Neuronal stem cell (in vitro differentiated cells): Measurements from ENCODE around the gene TPSG1.

ENCODE experiments used
- DNase-seq: peaks from one replicate; pipeline ENCODE4 v3.0.0-alpha.2; 2013; ENCODE audit warnings: low spot score
- H2AFZ ChIP-seq: one replicate; pipeline ENCODE4 v1.6.1; 2013; ENCODE audit warnings: mild to moderate bottlenecking, low read length, inconsistent platforms
- H2AK5ac ChIP-seq: 2 replicates; pipeline ENCODE4 v1.6.1; 2013; ENCODE audit warnings: low read depth, mild to moderate bottlenecking, inconsistent platforms, low read length, moderate library complexity, mixed read lengths
- H2BK120ac ChIP-seq: 2 replicates; pipeline ENCODE4 v1.6.1; 2013; ENCODE audit warnings: low read depth, mild to moderate bottlenecking, inconsistent platforms, low read length, moderate library complexity, mixed read lengths
- H2BK12ac ChIP-seq: one replicate; pipeline ENCODE4 v1.6.1; 2013; ENCODE audit warnings: low read length, inconsistent platforms
- H2BK15ac ChIP-seq: 2 replicates; pipeline ENCODE4 v1.6.1; 2013; ENCODE audit warnings: mild to moderate bottlenecking, low read length, inconsistent platforms, mixed read lengths
- H2BK5ac ChIP-seq: one replicate; pipeline ENCODE4 v1.6.1; 2013; ENCODE audit warnings: inconsistent platforms, mild to moderate bottlenecking, low read length, moderate library complexity
- H3K14ac ChIP-seq: one replicate; pipeline ENCODE4 v1.6.1; 2013; ENCODE audit warnings: low read length, inconsistent platforms
- H3K18ac ChIP-seq: 2 replicates; pipeline ENCODE4 v1.6.1; 2013; ENCODE audit warnings: low read length, inconsistent platforms
- H3K23ac ChIP-seq: 2 replicates; pipeline ENCODE4 v1.6.1; 2013; ENCODE audit warnings: low read depth, mild to moderate bottlenecking, mixed read lengths, low read length, inconsistent platforms; ENCODE audit not compliant: poor library complexity
- H3K27ac ChIP-seq: replicated peaks from 3 replicates; pipeline ENCODE4 v1.5.1; 2013; ENCODE audit warnings: low read length, inconsistent platforms
- H3K27me3 ChIP-seq, 3 experiments: 2 replicates each; pipeline ENCODE4 v1.6.1; 2013; ENCODE audit warnings: low read length in 3 of 3, mild to moderate bottlenecking in 2 of 3, inconsistent platforms in 1 of 3, low read depth in 1 of 3, mixed read lengths in 1 of 3, moderate library complexity in 1 of 3; ENCODE audit not compliant: control insufficient read depth in 3 of 3, insufficient read depth in 3 of 3
- H3K36me3 ChIP-seq, 2 donors: replicated peaks in 1 of 2; 2 replicates each; pipeline ENCODE4 v1.6.1; 2013; ENCODE audit warnings: low read length in 2 of 2; ENCODE audit not compliant: control insufficient read depth in 2 of 2, insufficient read depth in 2 of 2
- H3K4ac ChIP-seq: 2 replicates; pipeline ENCODE4 v1.6.1; 2013; ENCODE audit warnings: inconsistent platforms, mild to moderate bottlenecking, low read length, moderate library complexity
- H3K4me1 ChIP-seq, 2 donors: 1 replicate in 1 of 2; 2 replicates in 1 of 2; pipeline ENCODE4 v1.6.1; 2013; ENCODE audit warnings: low read length in 2 of 2, low read depth in 1 of 2; ENCODE audit not compliant: control insufficient read depth in 2 of 2, insufficient read depth in 1 of 2
- H3K4me2 ChIP-seq: one replicate; pipeline ENCODE4 v1.6.1; 2013; ENCODE audit warnings: mild to moderate bottlenecking, low read length, inconsistent platforms; ENCODE audit not compliant: insufficient read depth, poor library complexity, severe bottlenecking
- H3K4me3 ChIP-seq, 2 donors: 2 replicates each; pipeline ENCODE4 v1.5.1; 2013; ENCODE audit warnings: low read length in 2 of 2, mild to moderate bottlenecking in 2 of 2, inconsistent platforms in 1 of 2, moderate library complexity in 1 of 2
- H3K79me1 ChIP-seq: one replicate; pipeline ENCODE4 v1.6.1; 2013; ENCODE audit warnings: low read depth, mild to moderate bottlenecking, inconsistent platforms, low read length, moderate library complexity
- H3K9ac ChIP-seq: one replicate; pipeline ENCODE4 v1.6.1; 2013; ENCODE audit warnings: mild to moderate bottlenecking, low read depth, low read length, inconsistent platforms; ENCODE audit not compliant: poor library complexity
- H3K9me3 ChIP-seq, 2 donors: replicated peaks in 1 of 2; 2 replicates each; pipeline versions ENCODE3 to v1.6.1; 2013; ENCODE audit warnings: low read length in 2 of 2, mild to moderate bottlenecking in 2 of 2, inconsistent platforms in 1 of 2, low read depth in 1 of 2, mixed read lengths in 1 of 2, moderate library complexity in 1 of 2; ENCODE audit not compliant: control insufficient read depth in 2 of 2, insufficient read depth in 1 of 2
- H4K8ac ChIP-seq: one replicate; pipeline ENCODE4 v1.6.1; 2013; ENCODE audit warnings: low read depth, mild to moderate bottlenecking, inconsistent platforms, low read length, moderate library complexity
- H4K91ac ChIP-seq: one replicate; pipeline ENCODE4 v1.6.1; 2013; ENCODE audit warnings: low read length, low read depth, mild to moderate bottlenecking, inconsistent platforms; ENCODE audit not compliant: poor library complexity
- WGBS, 2 donors: extraction: QIAGEN DNeasy Blood & Tissue Kit; methylation state at CpG; one replicate each; pipeline ENCODE4 v1.1.7; 2013; ENCODE audit warnings: missing lambda C conversion rate in 2 of 2, mixed read lengths in 1 of 2; ENCODE audit not compliant: insufficient read length in 2 of 2, insufficient replicate concordance in 1 of 2; ENCODE audit errors: extremely low coverage in 2 of 2; 5-methylcytosine and 5-hydroxymethylcytosine counted together

TPSG1 gene

DNA sequence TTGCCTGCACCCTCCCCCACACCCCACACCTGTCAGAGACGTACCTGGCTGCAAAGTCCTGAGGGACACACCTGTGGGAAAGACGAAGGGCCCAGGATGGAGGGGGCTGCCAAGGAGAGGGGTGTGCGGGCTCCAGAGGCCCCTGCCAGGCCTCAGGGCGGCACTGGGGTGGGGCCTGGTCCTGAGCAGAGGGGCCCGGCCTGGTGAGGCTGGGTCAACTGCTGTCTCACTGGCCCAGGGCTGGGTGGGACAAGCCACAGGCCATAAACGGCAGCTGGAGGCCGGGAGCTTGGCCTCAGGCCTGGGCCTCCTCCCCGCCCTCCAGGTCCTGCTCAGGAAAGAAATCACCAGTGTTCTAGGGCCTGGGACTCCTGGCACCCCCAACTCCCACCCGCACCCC lies 510 bp downstream of the TPSG1 start:
- Histone ChIP-seq H3K23ac (no peak overlapping the region), H2AFZ (no peak overlapping the region), H2AK5ac (no peak overlapping the region), H3K4me2 (no peak overlapping the region), H2BK12ac (no peak overlapping the region), H3K9ac (no peak overlapping the region), H2BK15ac (no peak overlapping the region), H3K79me1 (peaks cover 2% of the 10 kb centered on the region), H3K18ac (no peak overlapping the region), H3K4ac (no peak overlapping the region), H3K14ac (no peak overlapping the region), H3K4me3 (no peak overlapping the region), H3K36me3 (peaks cover 4 to 11% of the 10 kb centered on the region in 2 donors), H3K27me3 (no peaks in the 10 kb centered on the region), H3K4me1 (no peaks in the 10 kb centered on the region), H4K8ac (no peak overlapping the region), H3K9me3 (no peaks in the 10 kb centered on the region), H3K27ac (no peak overlapping the region), H2BK120ac (no peak overlapping the region), H2BK5ac (no peak overlapping the region), H4K91ac (no peak overlapping the region)
- DNase-seq = no peak
- WGBS, 2 donors = no CpG with 5 or more reads among the region's 9 CpGs

DNA sequence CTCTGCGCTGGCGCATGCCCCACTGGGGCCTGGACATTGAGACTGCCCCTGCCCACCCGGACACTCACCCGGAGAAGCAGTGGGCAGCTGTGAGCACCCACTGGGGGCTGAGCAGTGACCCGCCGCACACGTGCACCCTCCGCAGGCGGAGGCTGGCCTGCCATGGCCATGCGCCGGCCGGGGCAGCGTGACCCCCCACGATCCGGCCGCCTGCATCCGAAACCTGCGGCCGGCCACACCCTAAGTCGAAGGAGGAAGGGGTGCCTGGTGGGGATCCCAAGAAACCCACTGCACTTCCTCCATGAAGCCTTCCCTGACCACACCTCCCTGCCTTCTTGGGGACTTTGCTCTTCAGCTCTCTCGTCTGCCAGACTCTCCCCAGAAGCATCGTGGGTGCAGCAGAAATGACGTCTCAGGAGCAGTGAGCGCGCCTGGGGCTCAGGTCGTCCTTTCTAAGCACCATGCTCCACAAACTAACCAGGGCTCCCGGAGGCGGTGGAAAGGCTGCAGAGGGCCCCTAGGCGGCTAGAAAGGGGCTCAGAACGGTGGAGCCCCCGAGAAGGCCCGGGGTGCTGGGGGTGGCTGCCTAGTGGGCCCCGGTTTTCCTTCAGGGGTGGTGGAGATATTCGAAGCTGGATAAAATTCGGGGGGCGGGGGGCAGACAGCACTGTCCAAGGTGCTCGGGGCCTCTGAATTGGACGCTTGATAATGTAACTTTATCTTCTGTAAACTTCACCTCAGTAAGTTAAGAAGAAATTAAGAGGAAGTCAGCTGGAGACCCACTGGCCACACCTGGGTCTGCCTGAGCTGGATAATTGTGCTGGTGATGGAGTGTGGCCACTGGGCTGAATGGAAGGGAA lies 1.5 kb downstream of the TPSG1 start:
- peaks cover 11 to 18% of the 10 kb centered on the region in 2 donors for H3K36me3 ChIP-seq
- no peak for DNase-seq
- H4K91ac ChIP-seq = no peak overlapping the region
- no peak overlapping the region for H3K4me3 ChIP-seq
- no CpG with 5 or more reads among the region's 38 CpGs for WGBS, 2 donors
- no peak overlapping the region for H3K27ac ChIP-seq
- no peak overlapping the region for H2AK5ac ChIP-seq
- no peak overlapping the region for H3K4ac ChIP-seq
- H2BK120ac ChIP-seq = no peak overlapping the region
- no peak overlapping the region for H2BK12ac ChIP-seq
- H2BK5ac ChIP-seq = no peak overlapping the region
- H4K8ac ChIP-seq = peak overlapping the region; percentile 17
- no peak overlapping the region for H3K18ac ChIP-seq
- H2AFZ ChIP-seq = no peak overlapping the region
- H3K9ac ChIP-seq = no peak overlapping the region
- no peaks in the 10 kb centered on the region for H3K9me3 ChIP-seq
- H3K23ac ChIP-seq = peak overlapping the region; percentile 43
- H3K4me1 ChIP-seq = no peaks in the 10 kb centered on the region
- H2BK15ac ChIP-seq = no peak overlapping the region
- H3K4me2 ChIP-seq = no peak overlapping the region
- H3K27me3 ChIP-seq = no peaks in the 10 kb centered on the region
- H3K79me1 ChIP-seq = peaks cover 4% of the 10 kb centered on the region
- H3K14ac ChIP-seq = no peak overlapping the region

DNA sequence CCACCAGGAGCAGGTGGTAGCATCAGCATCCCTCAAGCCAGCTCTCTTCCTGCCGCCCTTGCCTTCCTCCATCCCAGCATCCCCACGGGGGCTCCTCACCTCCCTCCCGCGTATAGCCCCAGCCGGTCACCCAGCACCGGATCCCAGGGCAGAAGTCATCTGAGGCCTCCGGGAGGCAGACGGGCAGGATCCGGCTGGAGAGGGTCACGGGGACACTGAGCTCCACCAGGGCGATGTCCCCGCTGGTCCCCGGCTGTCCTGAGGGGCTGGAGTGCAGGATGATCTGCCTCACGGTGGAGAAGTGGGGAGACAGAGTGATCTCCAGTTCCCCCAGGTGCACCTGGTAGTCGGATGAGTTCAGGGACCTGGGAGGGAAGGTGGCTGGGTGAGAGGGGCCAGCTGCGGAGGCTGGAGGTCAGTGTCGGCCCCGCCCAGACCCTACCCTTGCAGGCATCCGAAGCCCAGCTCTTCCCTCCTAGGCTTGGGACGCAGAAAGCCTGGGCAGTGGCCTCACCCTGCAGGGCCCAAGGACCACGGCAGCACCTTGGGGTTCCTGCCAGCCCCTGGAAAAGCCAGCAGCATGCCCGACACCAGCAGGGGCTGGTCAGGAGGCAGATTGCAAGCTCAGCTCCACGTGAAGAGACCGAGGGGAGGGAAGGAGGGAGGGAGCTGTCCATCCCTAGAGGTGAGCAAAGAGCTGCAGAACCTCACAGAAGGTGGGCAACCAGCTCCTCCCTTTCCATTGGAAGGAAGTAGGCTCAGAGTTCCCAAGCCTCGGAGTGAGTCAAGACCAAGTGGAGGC lies 2.3 kb downstream of the TPSG1 start:
- Histone ChIP-seq H2BK5ac (no peak overlapping the region), H2BK12ac (no peak overlapping the region), H3K4me3 (no peak overlapping the region), H3K4me2 (no peak overlapping the region), H2AFZ (no peak overlapping the region), H3K27ac (no peak overlapping the region), H2BK15ac (no peak overlapping the region), H3K9ac (no peak overlapping the region), H3K79me1 (peaks cover 4% of the 10 kb centered on the region), H3K14ac (no peak overlapping the region), H4K8ac (no peak overlapping the region), H3K36me3 (peaks cover 11 to 24% of the 10 kb centered on the region in 2 donors), H3K4ac (no peak overlapping the region), H3K18ac (no peak overlapping the region), H3K23ac (peak overlapping the region; percentile 43), H3K27me3 (no peaks in the 10 kb centered on the region), H2BK120ac (peak overlapping the region; percentile 72), H3K9me3 (no peaks in the 10 kb centered on the region), H3K4me1 (no peaks in the 10 kb centered on the region), H2AK5ac (no peak overlapping the region), H4K91ac (no peak overlapping the region)
- no CpG with 5 or more reads among the region's 25 CpGs for WGBS, 2 donors
- DNase-seq = no peak
